Measurements from ENCODE around the gene MAB21L1.

DNA sequence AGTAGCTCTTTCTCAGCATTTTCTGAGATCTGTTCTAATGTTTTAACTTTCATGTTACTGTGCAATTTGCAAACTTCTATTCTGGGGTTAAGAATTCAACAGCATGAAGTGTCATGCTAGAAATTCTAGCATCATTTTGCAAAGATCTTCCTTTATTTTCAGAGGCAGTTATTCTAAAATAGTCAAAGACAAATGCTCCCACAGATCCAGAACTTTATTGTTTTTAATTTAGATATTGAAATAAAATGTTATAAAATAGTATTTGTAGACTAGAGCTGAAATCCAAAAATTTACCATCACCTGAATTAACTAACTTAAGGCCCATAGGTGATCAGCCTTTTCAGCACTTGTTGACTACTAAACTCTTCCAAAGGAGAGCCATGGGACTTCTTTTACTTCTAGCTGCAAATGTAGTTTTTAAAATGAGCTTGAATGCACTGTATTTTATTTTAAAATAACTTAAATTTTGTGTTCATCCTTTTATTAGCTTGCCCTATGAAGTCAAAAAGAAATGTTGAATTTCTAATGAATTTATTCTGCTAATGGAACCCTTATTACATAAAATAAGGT lies 3.2 kb downstream of the MAB21L1 start:
- TF ChIP-seq FOSL2 (IDR thresholded peaks at IDR 0.05) (no peak), FOSL2 (CRISPR knock-in tag; IDR thresholded peaks at IDR 0.05) (no peak), NPAS2 (CRISPR knock-in tag; IDR thresholded peaks at IDR 0.05; ENCODE audit: borderline replicate concordance) (no peak), CHD2 (IDR thresholded peaks at IDR 0.05; ENCODE audit: low read length, partially characterized antibody) (no peak), CHD4 (IDR thresholded peaks at IDR 0.05; ENCODE audit: borderline replicate concordance) (no peak), USF2 (IDR thresholded peaks at IDR 0.05) (no peak), HOXB5 (CRISPR knock-in tag; IDR thresholded peaks at IDR 0.05) (no peak)
- TF ChIP-seq, protein P1, sequence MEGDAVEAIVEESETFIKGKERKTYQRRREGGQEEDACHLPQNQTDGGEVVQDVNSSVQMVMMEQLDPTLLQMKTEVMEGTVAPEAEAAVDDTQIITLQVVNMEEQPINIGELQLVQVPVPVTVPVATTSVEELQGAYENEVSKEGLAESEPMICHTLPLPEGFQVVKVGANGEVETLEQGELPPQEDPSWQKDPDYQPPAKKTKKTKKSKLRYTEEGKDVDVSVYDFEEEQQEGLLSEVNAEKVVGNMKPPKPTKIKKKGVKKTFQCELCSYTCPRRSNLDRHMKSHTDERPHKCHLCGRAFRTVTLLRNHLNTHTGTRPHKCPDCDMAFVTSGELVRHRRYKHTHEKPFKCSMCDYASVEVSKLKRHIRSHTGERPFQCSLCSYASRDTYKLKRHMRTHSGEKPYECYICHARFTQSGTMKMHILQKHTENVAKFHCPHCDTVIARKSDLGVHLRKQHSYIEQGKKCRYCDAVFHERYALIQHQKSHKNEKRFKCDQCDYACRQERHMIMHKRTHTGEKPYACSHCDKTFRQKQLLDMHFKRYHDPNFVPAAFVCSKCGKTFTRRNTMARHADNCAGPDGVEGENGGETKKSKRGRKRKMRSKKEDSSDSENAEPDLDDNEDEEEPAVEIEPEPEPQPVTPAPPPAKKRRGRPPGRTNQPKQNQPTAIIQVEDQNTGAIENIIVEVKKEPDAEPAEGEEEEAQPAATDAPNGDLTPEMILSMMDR (IDR thresholded peaks at IDR 0.05) = no peak
